ENCODE measurements around the gene VCL.
"Not testable (repeated sequence)": the region's sequence is repeated elsewhere in the genome, so short reads cannot be mapped to it uniquely, and the experiment has no call there.

The VCL gene

GRCh38 chr10:74011017-74011416 is 13.1 kb downstream of the VCL start:
- no peak for DNase-seq

DNA sequence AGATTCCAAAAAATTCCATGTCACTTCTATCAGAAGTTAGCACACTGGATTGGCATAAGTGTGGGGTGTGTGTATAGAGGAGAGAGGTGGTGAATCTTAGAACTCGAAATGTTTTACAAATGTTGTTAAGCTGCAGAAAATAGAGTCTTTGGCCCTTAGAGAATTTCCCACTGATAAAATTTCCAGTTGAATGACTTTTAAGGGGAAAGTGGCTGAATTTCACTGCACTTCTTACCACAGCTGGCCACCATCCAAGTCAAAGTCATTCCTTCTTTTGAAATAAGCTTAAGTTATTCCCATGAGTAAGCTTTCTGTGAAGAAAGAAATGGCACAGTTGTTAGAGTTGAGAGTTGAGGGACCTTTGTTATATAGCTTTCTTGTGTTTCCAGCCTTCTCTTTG is 13.9 kb downstream of the VCL start:
- DNase-seq, result no peak

- no peak for DNase-seq
Measured at GRCh38 chr10:74012480-74012879, 14.6 kb downstream of the VCL start.

- DNase-seq, result no peak
Measured at GRCh38 chr10:74013004-74013403, 15.1 kb downstream of the VCL start.

- DNase-seq, result not testable (repeated sequence)
Measured at GRCh38 chr10:74014574-74014973, 16.7 kb downstream of the VCL start.

DNA sequence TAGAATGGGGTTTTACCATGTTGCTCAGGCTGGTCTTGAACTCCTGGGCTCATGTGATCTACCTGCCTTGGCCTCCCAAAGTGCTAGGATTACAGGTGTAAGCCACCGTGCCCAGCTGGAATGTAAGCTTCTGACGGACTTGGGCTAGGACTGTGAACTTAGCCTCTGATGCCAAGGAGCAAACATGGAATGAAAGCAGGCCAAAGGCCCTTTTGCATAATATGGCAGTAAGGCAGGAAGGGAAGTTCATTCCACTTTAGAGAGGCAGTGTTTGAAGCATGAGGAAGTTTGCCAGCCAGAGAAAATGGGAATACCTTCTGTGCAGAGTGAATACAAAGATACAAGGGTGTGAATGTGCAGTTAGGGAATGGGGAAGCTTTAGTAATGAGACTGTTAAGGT is 20.3 kb downstream of the VCL start:
- no peak for DNase-seq

DNA sequence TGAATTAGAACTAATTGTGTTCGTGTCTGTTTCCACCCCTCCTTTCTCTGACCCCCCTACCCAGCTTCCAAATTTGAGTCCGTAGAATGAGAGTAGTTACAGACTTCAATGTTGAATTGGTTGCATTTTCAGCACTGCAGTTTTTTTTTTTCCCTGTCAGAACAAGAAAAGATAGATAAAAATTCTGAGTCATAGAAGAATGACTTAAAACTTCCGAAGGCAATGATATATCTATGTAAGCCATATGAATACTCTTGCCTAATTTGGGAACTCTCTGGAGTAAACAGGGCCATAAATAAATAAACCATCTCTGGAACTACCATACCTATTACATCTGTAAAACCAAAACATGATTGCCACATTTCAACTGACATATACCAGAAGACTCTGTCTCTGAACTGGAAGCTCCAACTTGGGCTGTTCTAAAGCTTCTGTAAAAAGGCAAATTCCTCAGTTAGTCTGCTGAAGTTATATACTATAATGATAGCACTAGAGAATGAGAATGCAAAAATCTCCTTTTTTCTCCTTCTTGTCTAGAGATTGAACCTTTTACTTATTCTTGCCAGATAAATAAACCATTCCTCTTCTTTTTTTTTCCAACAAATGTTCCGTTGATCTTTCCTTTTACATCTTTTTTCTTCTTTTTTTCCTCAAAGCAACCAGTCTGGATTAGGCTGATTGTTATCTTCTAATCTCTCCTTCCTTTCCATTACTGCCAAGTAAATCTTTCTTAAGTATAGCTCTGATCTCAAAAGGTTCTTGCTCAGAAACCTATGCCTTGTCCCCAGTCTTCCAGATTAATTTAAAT is 23.5 kb downstream of the VCL start:
- DNase-seq, result no peak

DNA sequence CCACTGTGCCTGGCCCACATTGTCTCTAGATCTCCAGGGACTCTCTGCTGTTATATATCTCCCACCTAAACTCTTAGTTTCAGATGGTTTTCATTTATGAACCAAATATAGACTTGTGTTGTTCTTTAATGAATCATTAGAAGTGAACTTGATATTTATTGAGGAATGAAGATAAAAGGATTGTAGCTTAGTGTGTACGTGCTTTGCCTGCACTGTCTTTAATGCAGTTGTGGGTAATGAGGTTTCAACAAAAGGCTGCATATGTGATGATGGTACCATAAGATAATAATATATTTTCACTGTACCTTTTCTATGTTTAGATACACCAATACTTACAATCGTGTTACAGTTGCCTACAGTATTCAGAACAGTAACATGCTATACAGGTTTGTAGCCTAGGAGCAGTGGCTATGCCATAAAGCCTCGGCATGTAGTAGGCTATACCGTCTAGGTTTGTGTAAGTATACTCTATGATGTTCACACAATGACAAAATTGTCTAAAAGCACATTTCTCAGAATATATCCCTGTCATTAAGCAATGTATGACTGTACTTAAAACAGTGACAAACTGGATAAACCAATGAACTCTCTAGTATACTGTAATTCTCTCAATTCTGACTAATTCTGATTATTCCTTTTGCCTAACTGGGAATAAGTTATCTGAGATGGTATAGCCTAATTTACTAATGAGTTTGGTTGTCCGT is 25.2 kb downstream of the VCL start:
- no peak for DNase-seq

DNA sequence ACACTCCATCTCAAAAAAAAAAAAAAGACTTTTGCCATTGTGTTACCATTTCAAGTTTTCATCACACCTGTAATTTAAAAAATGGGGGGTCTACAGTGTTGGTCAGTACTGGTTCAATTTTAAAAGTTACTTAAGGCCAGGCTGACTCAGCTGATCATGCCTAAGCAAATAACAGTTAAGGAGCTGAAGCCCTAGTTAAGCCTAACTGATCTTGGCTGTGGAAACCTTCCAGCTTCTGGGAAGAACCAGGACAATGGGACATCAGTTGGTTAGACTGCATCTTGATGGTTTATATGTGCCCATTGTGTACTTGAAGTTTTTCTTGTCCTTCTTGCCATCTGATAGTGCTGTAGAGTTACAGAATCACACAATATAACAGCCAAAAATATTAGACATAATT is 26.7 kb downstream of the VCL start:
- DNase-seq, result no peak

- DNase-seq, result no peak
Measured at GRCh38 chr10:74025380-74025978, 27.6 kb downstream of the VCL start.

DNA sequence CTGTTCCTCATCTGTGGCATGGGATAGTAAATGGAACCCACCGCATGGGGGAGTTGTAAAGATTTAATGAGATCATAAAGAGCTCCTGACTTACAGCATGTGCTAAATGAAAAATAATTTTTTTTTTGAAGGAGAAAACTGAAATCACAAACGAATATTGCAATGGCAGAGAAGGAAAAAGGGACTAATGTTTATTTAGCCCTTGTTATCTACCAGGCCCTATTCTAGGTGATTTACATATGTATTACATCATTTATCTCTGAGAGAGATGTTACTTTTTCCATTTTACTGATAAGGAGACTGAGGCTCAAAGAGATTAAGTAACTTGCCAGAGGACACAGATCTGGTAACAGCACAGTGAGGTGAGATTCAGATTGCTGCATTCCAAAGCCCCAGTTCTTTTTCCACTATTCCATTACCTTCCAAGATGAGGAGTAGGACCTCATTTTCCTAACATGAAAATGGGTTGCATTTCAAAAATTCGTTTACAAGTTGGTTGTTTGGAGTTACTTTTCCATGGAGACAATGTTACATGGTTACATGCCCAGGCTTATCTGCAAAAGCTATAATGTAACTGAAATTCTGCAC is 28.6 kb downstream of the VCL start:
- DNase-seq, result no peak

DNA sequence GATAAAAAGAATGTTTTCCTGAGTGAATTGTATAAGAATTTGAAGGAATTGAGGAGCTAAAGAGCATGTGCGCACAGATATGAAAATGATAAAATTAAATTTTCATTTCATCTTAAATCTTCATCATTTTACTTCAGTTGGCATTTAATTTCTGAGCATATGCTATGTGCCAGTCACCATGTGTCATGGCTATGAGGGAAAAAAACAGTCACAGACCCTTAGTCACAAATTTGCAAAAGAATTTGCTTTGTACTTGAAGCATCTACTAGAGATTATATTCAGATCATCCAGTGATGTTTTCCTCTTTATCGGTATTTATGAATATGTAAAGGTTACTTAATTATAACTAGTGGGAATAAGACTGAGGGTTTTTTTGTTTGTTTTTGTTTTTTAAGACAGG is 29.8 kb downstream of the VCL start:
- DNase-seq, result no peak

- DNase-seq, result no peak
Measured at GRCh38 chr10:74029943-74030342, 32.0 kb downstream of the VCL start.

DNA sequence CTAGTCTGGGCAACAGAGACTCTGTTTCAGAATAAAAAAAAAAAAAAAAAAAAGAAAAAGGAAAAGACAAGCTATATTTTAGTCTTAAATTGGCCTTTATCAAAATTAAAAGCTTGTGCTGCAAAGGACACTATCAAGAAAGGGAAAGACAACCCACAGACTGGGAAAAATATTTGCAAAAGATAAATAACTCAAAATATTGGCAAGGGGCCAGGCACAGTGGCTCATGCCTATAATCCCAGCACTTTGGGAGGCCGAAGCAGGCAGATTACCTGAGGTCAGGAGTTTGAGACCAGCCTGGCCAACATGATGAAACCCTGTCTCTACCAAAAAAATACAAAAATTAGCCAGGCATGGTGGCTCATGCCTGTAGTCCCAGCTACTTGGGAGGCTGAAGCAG is 34.3 kb downstream of the VCL start:
- DNase-seq, result not testable (repeated sequence)

GRCh38 chr10:74032900-74033655 is 35.2 kb downstream of the VCL start:
- DNase-seq, result no peak

DNA sequence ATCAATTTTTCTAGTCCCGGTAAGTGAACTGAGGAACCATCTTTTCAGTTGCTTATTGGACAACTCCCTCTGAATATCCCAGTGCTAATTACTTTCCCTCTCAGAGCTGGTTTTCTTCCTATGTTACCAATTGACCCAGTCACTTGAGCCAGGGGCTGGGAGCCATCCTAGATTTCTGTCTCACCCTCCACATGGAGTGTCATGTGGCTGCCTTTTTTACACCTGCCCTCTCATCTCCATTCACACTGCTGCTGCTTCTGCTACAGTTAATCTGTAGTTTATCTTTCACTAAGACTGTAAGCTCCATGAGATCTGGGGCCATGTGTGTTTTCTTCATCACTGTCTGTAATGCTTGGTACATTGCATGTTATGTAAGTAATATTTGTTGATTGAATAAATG is 35.8 kb downstream of the VCL start:
- no peak for DNase-seq

GRCh38 chr10:74034301-74034700 is 36.4 kb downstream of the VCL start:
- no peak for DNase-seq

DNA sequence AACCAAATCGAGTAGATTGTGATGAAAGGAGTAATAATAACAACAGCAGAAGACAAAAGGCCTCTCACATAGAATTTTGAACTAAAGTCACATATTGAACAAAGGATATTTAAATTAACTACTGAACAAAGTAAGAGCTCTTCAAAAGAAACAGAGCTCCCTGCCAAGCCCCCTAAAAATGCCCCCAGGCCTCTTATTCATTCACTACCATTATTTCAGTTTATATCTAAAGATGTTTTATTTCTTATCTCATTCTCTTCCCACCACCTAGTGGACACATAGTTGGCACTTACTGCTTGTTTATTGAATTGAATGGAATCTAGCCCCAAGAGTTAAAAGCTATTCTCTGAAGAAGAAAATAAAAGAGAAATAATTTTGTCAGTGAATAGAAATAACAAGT is 37.4 kb downstream of the VCL start:
- DNase-seq, result no peak

DNA sequence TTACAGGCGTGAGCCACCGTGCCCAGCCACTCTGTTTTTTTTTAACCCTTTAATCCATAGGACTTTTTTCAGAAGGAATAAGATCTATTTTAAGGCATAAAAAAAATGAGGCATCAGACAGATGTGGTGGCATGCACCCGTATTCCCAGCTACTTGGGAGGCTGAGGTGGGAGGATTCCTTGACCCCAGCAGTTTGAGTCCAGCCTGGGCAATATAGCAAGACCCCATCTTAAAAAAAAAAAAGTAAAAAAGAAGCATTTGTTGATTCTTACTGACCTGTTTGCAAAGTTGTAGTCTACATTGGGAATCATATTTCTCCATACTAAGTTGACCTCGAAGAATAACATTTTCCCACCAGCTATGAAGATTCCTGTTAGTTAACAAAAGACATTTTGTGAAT is 38.6 kb downstream of the VCL start:
- DNase-seq, result no peak

- no peak for DNase-seq
Measured at GRCh38 chr10:74039561-74040145, 41.7 kb downstream of the VCL start.

GRCh38 chr10:74040200-74041126 is 42.5 kb downstream of the VCL start:
- no peak for DNase-seq

DNA sequence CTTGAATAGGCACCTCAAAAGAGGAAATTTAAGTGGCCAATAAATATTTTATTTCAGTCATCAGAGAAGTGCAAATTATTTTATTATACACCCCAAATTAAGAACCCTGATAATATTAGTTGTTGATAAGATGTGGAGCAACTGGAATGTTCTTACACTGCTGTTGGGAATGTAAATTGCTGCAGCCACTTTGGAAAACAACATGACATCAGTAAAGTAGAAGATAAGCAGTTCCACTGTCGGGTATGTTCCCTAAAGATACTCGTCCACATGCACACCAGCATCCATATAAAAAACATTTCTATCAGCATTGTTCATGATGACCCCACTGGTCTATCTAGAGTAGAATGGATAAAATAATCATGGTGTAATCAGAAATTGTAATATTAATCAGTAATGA is 46.5 kb downstream of the VCL start:
- no peak for DNase-seq

Measured in NCI-H1436 treated with DMSO at 0.1 percent for 48 hours (cell line).